Measurements from ENCODE around the gene EFNA2. TPM values are rescaled to one million over a fixed set of nuclear protein-coding genes. Genes with fewer than 3 reads are reported as not detected.

Gene EFNA2
- total RNA-seq, 1 donor from 2014 or later: not detected

GRCh38 chr19:1257475-1258162, 28.1 kb upstream of the EFNA2 start:
- intact Hi-C loops (cut with DNase I): no loop called here
- no peak for ATAC-seq (ENCODE audit: poor library complexity)
- DNase-seq: no peak

GRCh38 chr19:1258163-1258492, 27.5 kb upstream of the EFNA2 start:
- DNase-seq (no peak), ATAC-seq (ENCODE audit: poor library complexity) (no peak)
- intact Hi-C loops (cut with DNase I): no loop called here

GRCh38 chr19:1258707-1259205, 26.9 kb upstream of the EFNA2 start:
- ATAC-seq (ENCODE audit: poor library complexity) (no peak), DNase-seq (no peak)
- intact Hi-C loops (cut with DNase I): no loop called here

- DNase-seq (peak; percentile 89), ATAC-seq (ENCODE audit: poor library complexity) (peak; percentile 28)
- intact Hi-C loops (cut with DNase I): no loop called here
These were observed 26.3 kb upstream of the EFNA2 start for GRCh38 chr19:1259206-1259875.

- no peak for ATAC-seq (ENCODE audit: poor library complexity)
- no peak for DNase-seq
- intact Hi-C loops (cut with DNase I): no loop called here
These were observed 25.6 kb upstream of the EFNA2 start for GRCh38 chr19:1259876-1260748.

GRCh38 chr19:1260749-1261537, 24.7 kb upstream of the EFNA2 start:
- intact Hi-C loops (cut with DNase I): no loop called here
- ATAC-seq (ENCODE audit: poor library complexity): peak; percentile 87

GRCh38 chr19:1261538-1261797, 24.2 kb upstream of the EFNA2 start:
- DNase-seq: no peak
- intact Hi-C loops (cut with DNase I): no loop called here
- no peak for ATAC-seq (ENCODE audit: poor library complexity)

More at GRCh38 chr19:1260749-1261537, 24.7 kb upstream of the EFNA2 start:
- DNase-seq: peak; percentile 98

- intact Hi-C loops (cut with DNase I): no loop called here
- ATAC-seq (ENCODE audit: poor library complexity) (peak; percentile 13), DNase-seq (peak; percentile 82)
These were observed 23.7 kb upstream of the EFNA2 start for GRCh38 chr19:1261798-1262622.

- DNase-seq (peak; percentile 39), ATAC-seq (ENCODE audit: poor library complexity) (no peak)
- intact Hi-C loops (cut with DNase I): no loop called here
These were observed 23.0 kb upstream of the EFNA2 start for GRCh38 chr19:1262623-1263123.

- DNase-seq: no peak
- intact Hi-C loops (cut with DNase I): no loop called here
- no peak for ATAC-seq (ENCODE audit: poor library complexity)
These were observed 22.5 kb upstream of the EFNA2 start for GRCh38 chr19:1263188-1263587.

GRCh38 chr19:1264801-1265614, 20.7 kb upstream of the EFNA2 start:
- DNase-seq: peak; percentile 81
- intact Hi-C loops (cut with DNase I): no loop called here
- ATAC-seq (ENCODE audit: poor library complexity): no peak

GRCh38 chr19:1265615-1266128, 20.0 kb upstream of the EFNA2 start:
- DNase-seq (peak; percentile 81), ATAC-seq (ENCODE audit: poor library complexity) (no peak)
- intact Hi-C loops (cut with DNase I): no loop called here

GRCh38 chr19:1266129-1266915, 19.4 kb upstream of the EFNA2 start:
- peak; percentile 93 for DNase-seq
- intact Hi-C loops (cut with DNase I): no loop called here
- ATAC-seq (ENCODE audit: poor library complexity): peak; percentile 54

- intact Hi-C loops (cut with DNase I): no loop called here
- ATAC-seq (ENCODE audit: poor library complexity): peak; percentile 40
- DNase-seq: peak; percentile 84
These were observed 18.7 kb upstream of the EFNA2 start for GRCh38 chr19:1266916-1267476.

GRCh38 chr19:1267477-1268225, 18.0 kb upstream of the EFNA2 start:
- DNase-seq: no peak
- intact Hi-C loops (cut with DNase I): loop anchor here (2.0 kb wide), 1 partner anchor 23 kb away; no protein-coding TSS in a partner anchor
- ATAC-seq (ENCODE audit: poor library complexity): no peak
